NCI-H1417 treated with DMSO at 0.1 percent for 48 hours (cell line): Measurements from ENCODE around the gene PRKAG2.
"Not testable (repeated sequence)": the region's sequence is repeated elsewhere in the genome, so short reads cannot be mapped to it uniquely, and the experiment has no call there.

Source experiments
- DNase-seq: peaks from one replicate; lab custom pipeline; 2025; lab: John Stamatoyannopoulos, UW

The PRKAG2 gene

DNA sequence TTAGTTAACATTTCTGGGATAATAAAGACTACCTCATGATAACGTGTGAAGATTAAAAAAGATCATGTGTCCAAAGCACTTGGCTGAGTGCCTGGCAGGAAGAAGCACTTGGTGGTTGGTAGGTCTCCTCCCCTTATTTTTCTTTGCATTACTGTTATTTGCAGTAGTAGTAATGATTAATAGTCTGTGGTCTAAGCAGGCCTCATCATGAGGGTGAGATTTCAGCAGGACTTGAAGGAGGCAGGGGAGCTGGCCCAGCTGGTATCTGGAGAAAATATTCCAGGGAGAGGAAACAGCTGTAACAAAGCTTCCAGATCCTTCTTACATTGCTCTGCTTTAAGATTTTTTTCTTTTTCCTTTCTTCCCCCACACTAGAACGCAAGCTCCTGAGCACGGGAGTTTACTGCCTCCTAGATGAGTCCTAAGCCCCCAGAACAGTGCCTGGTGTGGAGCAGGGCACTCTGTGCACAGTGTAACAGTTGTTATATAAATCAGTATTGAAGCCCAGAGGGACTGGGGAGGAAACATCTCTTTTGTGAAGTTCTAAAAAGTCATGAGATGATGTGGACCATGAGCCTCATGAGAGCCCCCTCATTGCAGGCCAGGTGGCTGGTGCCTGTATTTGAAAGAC, 326.1 kb downstream of the PRKAG2 start:
- DNase-seq, result no peak

GRCh38 chr7:151549644-151550043, 327.3 kb downstream of the PRKAG2 start:
- DNase-seq, result no peak

DNA sequence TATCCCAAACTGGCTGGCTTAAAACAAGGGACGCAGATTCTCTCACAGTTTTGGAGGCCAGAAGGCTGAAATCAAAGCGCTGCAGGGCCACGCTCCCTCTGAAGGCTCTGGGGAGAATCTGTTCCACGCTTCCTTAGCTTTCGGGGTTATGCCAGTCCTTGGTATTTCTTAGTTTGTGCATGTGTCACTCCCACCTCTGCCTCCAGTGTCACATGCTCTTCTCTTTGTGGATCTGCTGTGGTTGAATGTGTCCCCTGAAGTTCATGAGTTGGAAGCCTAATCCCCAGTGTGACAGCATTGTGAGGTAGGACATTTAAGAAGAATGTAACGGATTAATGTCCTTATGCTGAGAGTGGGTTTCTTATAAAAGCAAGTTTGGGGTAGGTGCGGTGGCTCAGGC, 327.8 kb downstream of the PRKAG2 start:
- no peak for DNase-seq

GRCh38 chr7:151544183-151544582, 332.7 kb downstream of the PRKAG2 start:
- DNase-seq, result no peak

GRCh38 chr7:151542606-151543130, 334.2 kb downstream of the PRKAG2 start:
- no peak for DNase-seq

DNA sequence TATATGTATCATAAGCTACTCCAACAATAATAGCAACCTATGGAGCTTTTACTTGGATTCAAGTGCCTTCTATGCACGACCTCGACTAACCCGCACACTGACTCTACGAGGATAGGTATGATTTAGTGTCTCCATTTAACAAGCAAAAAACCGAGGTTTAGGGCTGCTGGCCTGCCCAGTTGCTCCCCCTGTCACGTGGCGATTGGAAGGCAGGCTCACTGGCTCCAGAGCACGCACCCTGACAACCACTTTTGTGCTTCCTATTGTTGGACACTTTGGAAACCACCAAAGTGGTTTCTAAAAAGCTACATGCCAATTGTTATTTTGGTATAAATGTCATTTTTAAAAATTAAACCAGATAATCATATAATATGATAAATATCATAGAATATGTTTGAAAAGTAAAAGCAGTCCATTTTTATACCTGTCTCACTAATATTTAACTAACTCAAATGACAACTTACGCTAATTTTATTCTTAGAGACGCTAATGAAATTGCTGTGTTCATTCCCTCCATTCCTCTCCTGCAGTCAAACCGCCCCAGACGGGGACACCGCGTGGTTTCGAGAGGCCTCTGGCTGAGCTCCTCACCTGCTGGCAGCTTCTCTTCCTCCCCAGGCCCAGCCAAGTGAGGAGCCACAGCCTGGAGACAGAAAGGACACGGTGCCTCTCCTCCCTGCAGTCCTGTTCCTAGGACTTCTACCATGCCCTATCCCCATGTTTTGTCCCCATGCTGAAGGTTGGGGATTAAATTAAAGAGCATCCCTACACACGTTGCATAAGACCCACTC, 335.0 kb downstream of the PRKAG2 start:
- no peak for DNase-seq

DNA sequence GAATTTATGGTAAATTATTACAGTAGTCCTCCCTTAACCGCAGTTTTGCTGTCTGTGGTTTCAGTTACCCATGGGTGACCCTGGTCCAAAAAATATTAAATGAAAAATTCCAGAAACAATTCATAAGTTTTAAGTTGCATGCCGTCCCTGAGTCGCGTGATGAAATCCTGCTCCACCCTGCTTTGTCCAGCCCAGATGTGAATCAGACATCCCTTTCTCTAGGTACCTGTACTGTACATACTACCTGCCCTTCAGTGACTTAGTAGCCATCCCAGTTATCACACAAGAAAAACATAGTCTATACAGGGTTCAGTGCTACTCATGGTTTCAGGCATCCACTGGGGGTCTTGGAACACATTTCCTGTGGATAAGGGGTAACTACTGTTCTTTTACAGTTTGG, 336.8 kb downstream of the PRKAG2 start:
- DNase-seq, result no peak

DNA sequence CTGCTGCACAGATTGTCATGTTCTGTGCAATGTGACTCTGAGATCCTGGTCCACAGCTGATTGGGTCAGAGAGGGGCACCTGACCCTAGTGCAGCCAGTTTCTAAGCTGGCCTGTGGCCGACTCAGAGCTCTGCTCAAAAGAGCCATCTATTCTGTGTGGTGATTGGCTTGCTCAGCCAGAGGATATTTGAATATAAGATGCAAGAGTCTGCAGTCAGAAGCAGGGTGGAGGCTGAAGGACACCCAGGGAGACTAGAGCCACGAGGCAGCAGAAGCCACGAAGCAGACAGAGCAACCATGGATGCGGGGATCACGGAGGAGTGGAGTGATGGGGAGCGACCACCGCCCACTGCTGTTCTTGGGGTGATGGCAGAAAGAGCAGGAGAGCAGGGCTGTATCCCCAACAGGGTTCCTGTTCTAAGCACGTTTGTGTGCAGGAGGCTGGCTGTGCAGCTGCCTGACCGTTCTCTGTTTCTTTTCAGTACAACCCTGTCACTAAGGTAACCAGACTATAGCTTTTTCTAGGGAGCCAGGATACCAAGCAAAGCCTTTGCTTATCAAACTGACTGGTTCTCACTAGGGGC, 337.7 kb downstream of the PRKAG2 start:
- DNase-seq, result peak; percentile 71

GRCh38 chr7:151537818-151538561, 338.9 kb downstream of the PRKAG2 start:
- no peak for DNase-seq

DNA sequence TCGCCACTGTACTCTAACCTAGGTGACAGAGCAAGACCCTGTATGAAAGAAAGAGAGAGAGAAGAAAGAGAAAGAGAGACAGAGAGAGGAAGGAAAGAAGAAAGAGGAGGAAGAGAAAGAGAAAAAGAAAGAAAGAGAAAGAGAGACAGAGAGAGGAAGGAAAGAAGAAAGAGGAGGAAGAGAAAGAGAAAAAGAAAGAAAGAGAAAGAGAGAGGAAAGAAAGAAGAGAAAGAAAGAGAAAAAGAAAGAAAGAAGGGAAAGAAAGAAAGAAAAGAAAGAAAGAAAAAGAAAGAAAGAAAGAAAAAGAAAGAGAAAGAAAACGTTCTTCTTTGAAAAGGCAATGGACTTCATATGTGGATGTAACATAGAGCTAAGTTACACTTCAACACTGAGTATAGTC, 340.7 kb downstream of the PRKAG2 start:
- DNase-seq, result not testable (repeated sequence)

DNA sequence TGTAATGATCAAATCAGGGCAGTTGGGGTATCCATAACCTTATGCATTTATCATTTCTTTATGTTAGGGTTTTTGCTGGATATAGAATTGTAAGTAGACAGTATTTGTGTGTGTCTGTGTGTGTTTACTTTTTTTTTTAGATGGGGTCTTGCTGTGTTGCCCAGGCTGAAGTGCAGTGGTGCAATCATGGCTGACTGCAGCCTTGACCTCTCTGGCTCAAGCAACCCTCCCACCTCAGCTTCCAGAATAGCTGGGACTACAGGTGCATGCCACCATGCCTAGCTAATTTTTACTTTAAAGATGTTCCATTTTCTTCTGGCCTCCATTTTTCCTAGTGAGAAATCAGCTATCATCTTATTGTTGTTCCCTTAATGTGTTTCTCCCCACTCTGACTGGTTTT, 347.1 kb downstream of the PRKAG2 start:
- DNase-seq, result no peak

- DNase-seq, result no peak
Measured at GRCh38 chr7:151524845-151525244, 352.1 kb downstream of the PRKAG2 start.

DNA sequence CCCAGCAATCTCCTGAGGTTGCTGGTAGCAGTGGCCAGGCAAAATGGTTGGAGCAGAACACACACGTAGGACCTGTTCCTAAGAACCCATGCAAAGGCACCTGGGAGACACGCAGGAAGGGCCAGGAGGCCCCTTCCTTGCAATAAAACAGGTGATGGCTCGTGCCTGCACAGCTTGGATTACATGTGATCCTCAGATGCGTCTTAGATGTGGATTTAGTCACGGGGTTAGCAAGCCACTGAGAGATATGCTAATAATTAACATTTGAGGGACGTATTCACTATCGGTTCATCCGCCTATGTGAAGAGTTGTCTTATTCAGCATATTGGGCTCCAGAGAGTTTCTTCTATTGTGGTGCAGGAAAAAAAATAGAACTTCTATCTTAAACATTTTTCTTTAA, 352.6 kb downstream of the PRKAG2 start:
- DNase-seq, result no peak

GRCh38 chr7:151520419-151521261, 356.3 kb downstream of the PRKAG2 start:
- DNase-seq, result no peak

DNA sequence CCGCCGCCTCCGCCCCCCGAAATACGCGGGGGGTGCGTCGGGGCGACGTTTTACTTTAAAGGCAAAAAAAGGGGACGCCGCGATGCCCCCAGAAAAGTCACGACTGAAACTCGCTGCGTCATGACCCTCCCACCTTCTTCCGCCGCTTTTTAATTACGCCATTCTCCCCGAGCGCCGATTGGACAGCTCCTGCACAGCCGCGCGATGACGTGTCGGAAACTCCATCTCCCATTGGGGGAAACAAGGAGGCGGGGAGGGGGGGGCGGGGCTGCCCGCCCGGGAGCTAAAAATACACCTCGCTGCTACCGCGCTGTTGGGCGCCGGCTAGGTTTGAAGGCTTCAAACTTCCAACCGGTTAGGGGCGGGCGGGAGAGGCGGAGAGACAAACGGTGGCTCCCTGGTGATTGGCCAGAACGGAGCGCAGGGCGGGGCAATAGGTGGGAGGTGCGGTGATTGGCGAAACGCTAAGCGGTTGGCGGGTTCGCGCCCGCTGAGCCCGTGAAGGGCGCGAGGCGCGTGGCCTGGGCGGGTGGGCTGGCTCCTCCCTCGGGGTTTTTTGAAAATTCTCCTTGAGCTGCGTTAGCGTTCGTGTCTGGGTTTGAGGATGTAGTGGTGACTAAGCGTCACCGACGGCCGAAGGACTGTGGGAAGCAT, 357.0 kb downstream of the PRKAG2 start, which contains the start of gene RHEB:
TSS of gene RHEB (minus strand) at position 131 of the 654 bp plus-strand sequence. CDS start 384 bp downstream, outside the sequence.
- DNase-seq, result peak; percentile 97

GRCh38 chr7:151518947-151519764, 357.8 kb downstream of the PRKAG2 start:
- not testable (repeated sequence) for DNase-seq

GRCh38 chr7:151518105-151518946, 358.6 kb downstream of the PRKAG2 start:
- no peak for DNase-seq

DNA sequence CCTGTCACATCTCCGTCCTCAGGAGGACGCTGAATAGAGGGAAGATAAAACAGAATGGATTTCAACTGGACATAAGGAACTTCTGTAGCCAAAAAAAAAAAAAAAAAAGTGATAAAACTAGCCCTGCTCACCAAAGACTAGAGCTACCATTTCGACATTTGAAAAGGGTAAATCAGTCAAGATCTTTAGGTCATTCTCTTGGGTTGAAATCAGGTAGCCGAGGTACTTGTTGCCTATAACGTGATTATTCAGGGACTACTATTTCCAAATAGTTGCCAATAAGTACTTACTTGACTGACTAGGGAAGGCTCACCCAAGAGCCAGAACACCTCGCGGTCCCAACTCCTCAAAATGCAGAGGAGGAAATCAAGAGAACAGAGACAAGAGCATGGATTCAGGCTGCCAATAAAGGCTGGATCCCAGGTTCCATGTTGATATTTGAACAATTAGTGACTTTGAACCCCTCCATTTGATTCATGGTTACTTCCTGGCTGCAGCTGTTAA, 359.3 kb downstream of the PRKAG2 start:
- DNase-seq, result no peak

DNA sequence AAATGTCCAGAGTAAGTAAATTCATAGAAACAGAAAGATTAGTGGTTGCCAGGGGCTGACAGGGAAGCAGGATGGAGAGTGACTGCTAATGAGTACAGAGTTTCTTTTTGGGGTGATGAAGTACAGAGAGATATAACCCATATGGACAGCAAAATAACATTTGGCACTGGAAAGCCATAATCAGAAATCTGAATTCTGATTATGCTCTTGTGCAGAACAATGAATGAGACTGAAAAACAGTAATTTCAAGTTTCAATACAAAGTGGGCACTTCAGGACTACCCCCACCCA, 361.7 kb downstream of the PRKAG2 start:
- no peak for DNase-seq
